IPS DF 6.9 (cell line): ENCODE data around the gene CKAP2.
"Not testable (repeated sequence)": the region's sequence is repeated elsewhere in the genome, so short reads cannot be mapped to it uniquely, and the experiment has no call there.

ENCODE experiments used
- DNase-seq: peaks from one replicate; pipeline ENCODE4 v3.0.0-alpha.2; 2013; ENCODE audit warnings: low read depth, low spot score
- H3K27ac ChIP-seq: one replicate; pipeline ENCODE4 v1.5.1; 2013; ENCODE audit warnings: low read length, control low read depth
- H3K27me3 ChIP-seq: 2 replicates; pipeline ENCODE4 v1.6.1; 2013; ENCODE audit warnings: mild to moderate bottlenecking, low read length; ENCODE audit not compliant: control insufficient read depth, insufficient read depth
- H3K36me3 ChIP-seq: 2 replicates; pipeline ENCODE4 v1.6.1; 2013; ENCODE audit warnings: low read length; ENCODE audit not compliant: control insufficient read depth, insufficient read depth
- H3K4me1 ChIP-seq: 2 replicates; pipeline ENCODE4 v1.6.1; 2013; ENCODE audit warnings: low read length; ENCODE audit not compliant: control insufficient read depth, insufficient read depth
- H3K4me3 ChIP-seq: 2 replicates; pipeline ENCODE4 v1.5.1; 2013; ENCODE audit warnings: mild to moderate bottlenecking, low read length
- H3K9me3 ChIP-seq: 2 replicates; pipeline ENCODE4 v1.6.1; 2013; ENCODE audit warnings: low read length, inconsistent platforms; ENCODE audit not compliant: control insufficient read depth, insufficient read depth
- WGBS: extraction: QIAGEN DNeasy Blood & Tissue Kit; methylation state at CpG from one replicate; pipeline ENCODE4 v1.1.7; 2013; ENCODE audit warnings: mixed read lengths, missing lambda C conversion rate; ENCODE audit not compliant: insufficient read length, insufficient coverage; 5-methylcytosine and 5-hydroxymethylcytosine counted together

CKAP2 gene

GRCh38 chr13:52451135-52451804 lies 4.0 kb upstream of the CKAP2 start:
- Histone ChIP-seq H3K27ac (no peak overlapping the region), H3K9me3 (no peaks in the 10 kb centered on the region), H3K27me3 (no peaks in the 10 kb centered on the region), H3K36me3 (no peaks in the 10 kb centered on the region), H3K4me1 (no peaks in the 10 kb centered on the region), H3K4me3 (no peak overlapping the region)
- WGBS, result no CpG with 5 or more reads among the region's 24 CpGs
- no peak for DNase-seq

GRCh38 chr13:52452470-52452869 lies 2.8 kb upstream of the CKAP2 start:
- no peaks in the 10 kb centered on the region for H3K27me3 ChIP-seq
- no peaks in the 10 kb centered on the region for H3K36me3 ChIP-seq
- H3K27ac ChIP-seq, result no peak overlapping the region
- no peaks in the 10 kb centered on the region for H3K9me3 ChIP-seq
- DNase-seq, result no peak
- no peak overlapping the region for H3K4me3 ChIP-seq
- WGBS, result no CpG with 5 or more reads among the region's 2 CpGs
- H3K4me1 ChIP-seq, result no peaks in the 10 kb centered on the region

- no peaks in the 10 kb centered on the region for H3K4me1 ChIP-seq
- H3K36me3 ChIP-seq, result no peaks in the 10 kb centered on the region; the same call in 1 of the 2 replicates
- H3K27me3 ChIP-seq, result no peaks in the 10 kb centered on the region
- H3K27ac ChIP-seq, result no peak overlapping the region
- WGBS, result no CpG with 5 or more reads among the region's 8 CpGs
- no peak overlapping the region; the same call in 1 of the 2 replicates for H3K4me3 ChIP-seq
- H3K9me3 ChIP-seq, result no peaks in the 10 kb centered on the region
- no peak for DNase-seq
These were observed 839 bp upstream of the CKAP2 start for GRCh38 chr13:52454459-52454819.

- peak; percentile 27 for DNase-seq
- no CpG with 5 or more reads among the region's 37 CpGs for WGBS
- Histone ChIP-seq H3K27me3 (no peaks in the 10 kb centered on the region), H3K9me3 (no peaks in the 10 kb centered on the region), H3K4me3 (peak overlapping the region; percentile 97), H3K4me1 (no peaks in the 10 kb centered on the region), H3K36me3 (peaks cover 3% of the 10 kb centered on the region; the same call in 1 of the 2 replicates), H3K27ac (no peak overlapping the region)
These were observed 381 bp downstream of the CKAP2 start for GRCh38 chr13:52455677-52456041.

- Histone ChIP-seq H3K36me3 (peaks cover 15% of the 10 kb centered on the region; the same call in 1 of the 2 replicates), H3K9me3 (no peaks in the 10 kb centered on the region), H3K4me1 (no peaks in the 10 kb centered on the region), H3K27me3 (no peaks in the 10 kb centered on the region), H3K27ac (no peak overlapping the region), H3K4me3 (no peak overlapping the region)
- no CpG with 5 or more reads among the region's 6 CpGs for WGBS
- DNase-seq, result no peak
These were observed 4.4 kb downstream of the CKAP2 start for GRCh38 chr13:52459668-52460067.

DNA sequence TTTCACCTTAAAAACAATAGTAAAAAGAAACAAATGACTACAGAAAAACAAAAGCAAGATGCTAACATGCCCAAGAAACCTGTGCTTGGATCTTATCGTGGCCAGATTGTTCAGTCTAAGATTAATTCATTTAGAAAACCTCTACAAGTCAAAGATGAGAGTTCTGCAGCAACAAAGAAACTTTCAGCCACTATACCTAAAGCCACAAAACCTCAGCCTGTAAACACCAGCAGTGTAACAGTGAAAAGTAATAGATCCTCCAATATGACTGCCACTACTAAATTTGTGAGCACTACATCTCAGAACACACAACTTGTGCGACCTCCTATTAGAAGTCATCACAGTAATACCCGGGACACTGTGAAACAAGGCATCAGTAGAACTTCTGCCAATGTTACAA lies 6.0 kb downstream of the CKAP2 start:
- Histone ChIP-seq H3K4me1 (no peaks in the 10 kb centered on the region), H3K27ac (no peak overlapping the region), H3K27me3 (no peaks in the 10 kb centered on the region), H3K4me3 (no peak overlapping the region), H3K36me3 (peaks cover 15% of the 10 kb centered on the region; the same call in 1 of the 2 replicates), H3K9me3 (no peaks in the 10 kb centered on the region)
- DNase-seq, result no peak
- WGBS, result no CpG with 5 or more reads among the region's 3 CpGs

- H3K36me3 ChIP-seq, result peaks cover 19% of the 10 kb centered on the region
- no peaks in the 10 kb centered on the region for H3K4me1 ChIP-seq
- H3K27me3 ChIP-seq, result no peaks in the 10 kb centered on the region
- H3K27ac ChIP-seq, result no peak overlapping the region
- no CpG with 5 or more reads among the region's 4 CpGs for WGBS
- H3K4me3 ChIP-seq, result no peak overlapping the region
- DNase-seq, result no peak
- H3K9me3 ChIP-seq, result no peaks in the 10 kb centered on the region
These were observed 8.2 kb downstream of the CKAP2 start for GRCh38 chr13:52463526-52463925.

DNA sequence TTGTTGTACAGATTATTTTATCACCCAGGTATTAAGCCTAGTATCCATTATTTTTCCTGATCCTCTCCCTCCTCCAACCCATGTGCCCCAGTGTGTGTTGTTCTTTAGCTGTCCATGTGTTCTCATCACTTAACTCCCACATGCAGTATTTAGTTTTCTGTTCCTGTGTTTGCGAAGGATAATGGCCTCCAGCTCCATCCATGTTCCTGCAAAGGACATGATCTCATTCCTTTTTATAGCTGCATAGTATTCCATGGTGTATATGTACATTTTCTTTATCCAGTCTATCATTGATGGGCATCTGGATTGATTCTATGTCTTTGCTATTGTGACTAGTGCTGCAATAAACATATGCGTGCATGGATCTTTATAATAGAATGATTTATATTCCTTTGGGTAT lies 13.2 kb downstream of the CKAP2 start:
- H3K27me3 ChIP-seq, H3K4me1 ChIP-seq, DNase-seq, H3K27ac ChIP-seq, H3K36me3 ChIP-seq, H3K9me3 ChIP-seq, H3K4me3 ChIP-seq: not testable (repeated sequence)
- no CpG with 5 or more reads among the region's 2 CpGs for WGBS

DNA sequence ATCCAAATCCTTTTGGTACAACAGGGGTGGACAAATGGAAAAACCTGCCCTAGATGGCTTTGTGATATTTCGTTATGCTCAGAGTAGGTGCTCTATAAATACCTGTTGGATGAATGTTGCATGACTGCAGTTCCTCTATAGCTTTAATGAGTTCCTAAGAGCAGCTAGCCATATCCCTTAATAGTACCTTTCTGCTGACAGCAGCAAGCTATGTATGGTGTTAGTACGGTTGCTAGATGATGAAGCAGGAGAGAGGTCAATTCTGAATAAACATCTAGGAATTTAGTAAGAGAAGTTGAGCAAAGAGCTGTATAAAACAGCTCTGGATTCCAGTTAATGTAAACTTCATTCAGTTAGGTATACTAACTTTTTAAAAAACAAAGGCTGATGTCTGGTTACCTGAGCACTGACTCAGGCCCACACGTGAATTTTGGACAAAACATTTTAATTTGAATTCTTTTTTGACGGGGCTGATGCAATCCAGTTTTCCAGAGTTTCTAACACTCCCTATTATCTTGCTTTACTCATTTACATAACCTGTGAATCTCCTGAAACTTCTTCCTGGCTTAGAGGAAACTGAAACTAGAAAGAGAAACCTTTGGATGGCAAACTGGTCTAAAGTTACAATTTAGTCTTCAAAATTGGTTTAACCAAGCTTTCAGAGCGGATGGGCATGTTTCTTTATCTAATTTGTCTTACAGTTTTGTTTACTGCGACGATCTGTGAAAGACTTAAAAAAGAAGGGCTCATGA lies 25.6 kb downstream of the CKAP2 start:
- not testable (repeated sequence) for H3K27ac ChIP-seq, H3K36me3 ChIP-seq, H3K27me3 ChIP-seq, H3K4me1 ChIP-seq, DNase-seq, H3K9me3 ChIP-seq, H3K4me3 ChIP-seq
- no CpG with 5 or more reads among the region's 7 CpGs for WGBS

DNA sequence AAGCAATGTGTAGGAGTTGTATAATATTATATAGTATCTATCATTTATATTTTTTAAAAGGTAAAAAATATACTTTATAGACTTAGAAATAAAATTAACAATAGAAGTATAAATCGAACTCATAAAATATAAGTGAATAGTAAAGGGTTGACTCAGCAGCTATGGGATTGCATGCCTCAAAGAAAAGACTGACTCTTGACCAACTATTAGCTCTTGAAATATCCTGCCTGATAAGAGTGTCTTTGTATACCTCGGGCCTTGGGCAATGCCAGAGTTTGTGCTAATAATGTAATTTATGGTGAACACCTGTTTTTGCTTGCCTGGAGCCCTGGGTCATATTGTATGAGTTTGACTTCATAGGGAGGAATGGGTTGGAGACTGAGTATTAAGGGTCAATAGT lies 31.8 kb downstream of the CKAP2 start:
- H3K27ac ChIP-seq, H3K36me3 ChIP-seq, H3K4me3 ChIP-seq, H3K4me1 ChIP-seq, H3K27me3 ChIP-seq, H3K9me3 ChIP-seq, DNase-seq: not testable (repeated sequence)
- no CpG with 5 or more reads among the region's 2 CpGs for whole genome bisulfite sequencing

DNA sequence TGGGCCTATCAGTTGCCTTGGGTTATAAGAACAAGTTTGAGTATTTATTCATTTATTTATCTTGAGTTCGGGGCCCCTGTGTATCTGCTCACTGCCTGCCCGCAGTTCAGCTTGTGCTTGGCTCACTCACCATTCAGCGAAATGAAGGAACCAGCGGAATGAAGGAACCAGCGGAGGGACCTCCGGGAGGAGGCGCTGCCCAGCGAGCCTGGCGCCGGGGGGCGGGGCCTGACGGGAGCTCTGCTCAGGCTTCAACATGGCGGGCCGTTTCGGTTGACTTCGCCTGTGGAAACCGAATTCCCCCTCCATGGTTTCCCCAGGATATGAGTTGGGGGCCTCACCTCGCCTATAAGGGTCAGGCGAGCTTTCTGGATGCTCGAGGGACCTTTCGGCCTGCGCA lies 33.5 kb downstream of the CKAP2 start:
- not testable (repeated sequence) for H3K27me3 ChIP-seq
- no CpG with 5 or more reads among the region's 22 CpGs for WGBS

More for the DNA sequence above, 33.5 kb downstream of the CKAP2 start:
- H3K9me3 ChIP-seq, H3K27ac ChIP-seq, DNase-seq, H3K4me1 ChIP-seq, H3K36me3 ChIP-seq, H3K4me3 ChIP-seq: not testable (repeated sequence)
